Measurements from ENCODE around the gene ATP5F1D. TPM values are rescaled to one million over a fixed set of nuclear protein-coding genes. Genes with fewer than 3 reads are reported as not detected.

ATP5F1D gene
- total and polyA plus RNA-seq, 11 donors = 201 to 1,034 (median 459) TPM

DNA sequence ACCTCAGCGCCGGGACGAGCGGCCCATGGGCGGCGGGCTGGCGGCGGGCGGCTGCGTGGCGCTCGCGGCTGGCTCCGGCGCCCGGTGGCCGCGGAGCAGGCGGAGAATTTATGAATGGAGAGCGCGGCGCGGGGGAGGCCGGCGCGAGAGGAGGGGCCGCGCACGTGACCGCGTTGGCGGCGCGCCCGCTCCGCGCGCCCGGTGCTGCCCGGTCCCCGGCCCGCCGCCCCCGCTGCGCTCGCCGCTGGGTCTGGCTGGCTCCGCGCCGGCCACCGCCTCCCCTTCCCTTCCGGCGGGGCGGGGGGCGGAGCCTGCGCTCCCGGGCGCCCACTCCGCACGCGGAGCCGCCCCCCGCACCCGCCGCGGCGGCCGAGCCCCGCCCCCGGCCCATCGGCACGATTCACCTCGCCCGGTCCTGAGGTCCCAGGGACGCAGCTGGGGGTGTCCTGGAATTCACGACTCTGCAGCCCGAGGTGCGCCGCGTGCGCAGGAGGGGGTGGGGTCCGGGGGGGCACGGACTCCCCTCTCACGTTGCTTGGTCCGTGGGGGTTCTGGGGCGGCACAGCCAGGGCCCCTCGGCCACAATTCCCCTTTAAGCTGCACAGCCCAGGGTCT lies 3.7 kb upstream of the ATP5F1D start, which contains the start of gene CBARP:
Gene CBARP (minus strand): TSS at position 252 of the 615 bp plus-strand sequence. CDS start 1,905 bp downstream, outside the sequence.
- peak in 2 of 5 donors; percentile 63 to 64 for DNase-seq
- no peaks in the 10 kb centered on the region for H3K36me3 ChIP-seq
- no peak for TF ChIP-seq POLR2A (IDR thresholded peaks at IDR 0.05)
- TF ChIP-seq, protein P1, sequence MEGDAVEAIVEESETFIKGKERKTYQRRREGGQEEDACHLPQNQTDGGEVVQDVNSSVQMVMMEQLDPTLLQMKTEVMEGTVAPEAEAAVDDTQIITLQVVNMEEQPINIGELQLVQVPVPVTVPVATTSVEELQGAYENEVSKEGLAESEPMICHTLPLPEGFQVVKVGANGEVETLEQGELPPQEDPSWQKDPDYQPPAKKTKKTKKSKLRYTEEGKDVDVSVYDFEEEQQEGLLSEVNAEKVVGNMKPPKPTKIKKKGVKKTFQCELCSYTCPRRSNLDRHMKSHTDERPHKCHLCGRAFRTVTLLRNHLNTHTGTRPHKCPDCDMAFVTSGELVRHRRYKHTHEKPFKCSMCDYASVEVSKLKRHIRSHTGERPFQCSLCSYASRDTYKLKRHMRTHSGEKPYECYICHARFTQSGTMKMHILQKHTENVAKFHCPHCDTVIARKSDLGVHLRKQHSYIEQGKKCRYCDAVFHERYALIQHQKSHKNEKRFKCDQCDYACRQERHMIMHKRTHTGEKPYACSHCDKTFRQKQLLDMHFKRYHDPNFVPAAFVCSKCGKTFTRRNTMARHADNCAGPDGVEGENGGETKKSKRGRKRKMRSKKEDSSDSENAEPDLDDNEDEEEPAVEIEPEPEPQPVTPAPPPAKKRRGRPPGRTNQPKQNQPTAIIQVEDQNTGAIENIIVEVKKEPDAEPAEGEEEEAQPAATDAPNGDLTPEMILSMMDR (IDR thresholded peaks at IDR 0.05) = no peak
- peaks cover 5 to 66% (median 39%) of the 10 kb centered on the region in 12 donors for H3K4me1 ChIP-seq
- no peak for ATAC-seq
- no peaks in the 10 kb centered on the region for H3K9me3 ChIP-seq
- WGBS, 4 donors = 0 to 1% (median 1%) methylated on average over 1 to 87 of the region's 87 CpGs; no CpG with 5 or more reads in 1 of the 4 donors
- H3K4me3 ChIP-seq = peak within 1 kb of the TSS; percentile 18 to 79 (median 64)
- peaks cover 0 to 15% (median 0%) of the 10 kb centered on the region in 9 donors for H3K27me3 ChIP-seq
- peak within 1 kb of the TSS in 11 of 12 donors; percentile 21 to 100 (median 56) for H3K27ac ChIP-seq
- intact Hi-C loops (cut with DNase I) = loop anchor here in 1 of 10 donors (5.0 kb wide), 1 partner anchor 126 kb away; no protein-coding TSS in a partner anchor

DNA sequence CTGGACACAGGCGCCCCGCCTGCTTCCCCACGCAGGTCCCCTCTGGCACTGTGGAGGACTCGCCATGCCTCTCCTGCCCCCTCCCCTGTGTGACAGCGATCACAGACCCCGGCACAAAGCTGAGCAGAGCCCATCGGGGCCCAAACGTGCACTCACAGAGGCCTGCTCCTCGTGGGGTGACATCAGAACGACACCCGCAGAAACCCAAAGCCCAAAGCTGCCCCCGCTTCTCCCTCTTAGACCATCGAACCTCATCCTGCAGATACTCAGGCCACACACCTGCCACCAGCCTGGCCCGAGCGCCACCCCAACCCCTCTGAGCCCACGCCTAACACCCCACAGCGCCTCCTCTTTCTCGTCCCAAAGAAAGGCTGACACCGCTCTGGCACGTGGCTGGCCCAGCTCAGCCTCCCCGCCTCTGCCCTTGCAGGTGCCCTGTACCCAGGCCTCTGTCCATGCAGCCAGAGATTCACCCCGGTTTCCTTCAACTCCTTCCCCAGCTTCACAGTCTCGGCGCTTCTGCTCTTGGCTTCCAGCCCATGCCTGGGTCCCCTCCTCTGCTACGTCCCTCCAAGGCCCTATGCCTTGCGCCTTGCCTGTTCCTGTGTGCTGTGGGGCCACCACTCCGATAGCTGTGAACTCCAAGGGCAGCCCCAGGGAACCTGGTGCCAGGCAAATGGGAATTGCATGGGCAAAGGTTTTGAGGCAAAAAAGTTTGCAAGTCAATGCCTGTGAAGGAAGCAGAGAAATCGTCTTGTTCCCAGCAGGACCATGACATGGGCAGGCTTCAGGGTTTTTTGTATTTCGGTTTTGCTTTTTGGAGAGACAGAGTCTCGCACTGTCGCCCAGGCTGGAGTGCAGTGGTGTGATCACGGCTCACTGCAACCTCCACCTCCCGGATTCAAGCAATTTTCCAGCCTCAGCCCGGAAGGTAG lies 2.9 kb upstream of the ATP5F1D start:
- ATAC-seq (no peak), DNase-seq (peak in 1 of 5 donors; percentile 42)
- no peak for TF ChIP-seq POLR2A (IDR thresholded peaks at IDR 0.05)
- TF ChIP-seq, protein P1 (IDR thresholded peaks at IDR 0.05) = no peak
- intact Hi-C loops (cut with DNase I) = loop anchor here in 1 of 10 donors (5.0 kb wide), 1 partner anchor 126 kb away; no protein-coding TSS in a partner anchor
- no peaks in the 10 kb centered on the region for H3K36me3 ChIP-seq
- H3K27me3 ChIP-seq = peaks cover 0 to 15% (median 0%) of the 10 kb centered on the region in 9 donors
- peaks cover 5 to 66% (median 43%) of the 10 kb centered on the region in 12 donors for H3K4me1 ChIP-seq
- no peaks in the 10 kb centered on the region for H3K9me3 ChIP-seq
- H3K4me3 ChIP-seq = peak overlapping the region in 9 of 12 donors; percentile 33 to 79 (median 63)
- H3K27ac ChIP-seq = peak overlapping the region in 10 of 12 donors; percentile 18 to 100 (median 54)
- WGBS, 4 donors = 61 to 64% (median 62%) methylated on average over 31 to 34 of the region's 34 CpGs

DNA sequence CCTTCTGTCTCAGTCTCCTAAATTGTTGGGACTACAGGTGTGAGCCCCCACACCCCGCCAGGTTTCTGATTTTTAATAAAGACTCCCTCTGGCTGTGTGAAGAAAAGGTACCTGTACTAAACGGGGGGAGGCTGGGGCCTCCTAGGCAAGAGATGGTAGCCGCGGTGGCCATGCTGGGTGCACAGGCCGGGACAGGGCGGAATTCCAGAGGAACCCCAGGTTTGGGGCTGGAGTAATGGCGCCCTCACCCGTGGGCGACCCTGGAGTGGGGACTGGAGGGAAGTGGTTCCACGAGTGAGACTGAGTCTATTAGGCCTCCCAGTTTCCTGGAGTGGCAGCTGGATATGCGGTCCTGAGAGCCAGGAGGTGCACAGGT lies 2.1 kb upstream of the ATP5F1D start:
- H3K27ac ChIP-seq = peak overlapping the region in 11 of 12 donors; percentile 84 to 100 (median 96)
- H3K4me1 ChIP-seq = peaks cover 5 to 71% (median 50%) of the 10 kb centered on the region in 12 donors
- DNase-seq = peak in 1 of 5 donors; percentile 43
- 81 to 86% (median 83%) methylated on average over 11 of the region's 11 CpGs for WGBS, 4 donors
- no peaks in the 10 kb centered on the region for H3K9me3 ChIP-seq
- no peak for ATAC-seq
- H3K27me3 ChIP-seq = peaks cover 0 to 15% (median 0%) of the 10 kb centered on the region in 9 donors
- TF ChIP-seq POLR2A (IDR thresholded peaks at IDR 0.05) = no peak
- TF ChIP-seq, protein P1 (IDR thresholded peaks at IDR 0.05) = no peak
- peaks cover 0 to 3% (median 0%) of the 10 kb centered on the region in 9 donors for H3K36me3 ChIP-seq
- intact Hi-C loops (cut with DNase I) = loop anchor here in 1 of 10 donors (5.0 kb wide), 1 partner anchor 127 kb away; no protein-coding TSS in a partner anchor
- peak overlapping the region in 3 of 12 donors; percentile 45 to 92 (median 88) for H3K4me3 ChIP-seq
